RWPE1 (cell line): Measurements from ENCODE around the gene GEMIN7.
A peak's percentile ranks its signal among the peaks of the same experiment; 100 is the strongest.

Experiments
- CTCF ChIA-PET: fragments of 350-600 bp; sonication (Branson Sonifier 250); formaldehyde crosslinking; extraction: SDS; loops from one replicate; lab custom pipeline; 2021; lab: Yijun Ruan, JAX
- POLR2A ChIA-PET: fragments of 400-600 bp; formaldehyde crosslinking; extraction: SDS; loops from one replicate; lab custom pipeline; 2020; ENCODE audit warnings: antibody characterized with exemption; ENCODE audit not compliant: low non-redundant PET; lab: Yijun Ruan, JAX
- DNase-seq: peaks from one replicate; pipeline ENCODE4 v3.0.0; 2012; ENCODE audit warnings: low spot score
- H3K27ac ChIP-seq: fragments of 450-650 bp; 2 replicates; pipeline ENCODE4 v1.5.1; 2017
- TF ChIP-seq, protein P1 (sequence below): fragments of 450-650 bp; conservative IDR thresholded peaks from 2 replicates; pipeline ENCODE4 v1.5.1; 2017; ENCODE audit warnings: low read depth, mild to moderate bottlenecking

GEMIN7 gene

GRCh38 chr19:45091031-45091923 is 12.2 kb downstream of the GEMIN7 start:
- H3K27ac ChIP-seq: peak overlapping the region; percentile 93
- TF ChIP-seq, protein P1, sequence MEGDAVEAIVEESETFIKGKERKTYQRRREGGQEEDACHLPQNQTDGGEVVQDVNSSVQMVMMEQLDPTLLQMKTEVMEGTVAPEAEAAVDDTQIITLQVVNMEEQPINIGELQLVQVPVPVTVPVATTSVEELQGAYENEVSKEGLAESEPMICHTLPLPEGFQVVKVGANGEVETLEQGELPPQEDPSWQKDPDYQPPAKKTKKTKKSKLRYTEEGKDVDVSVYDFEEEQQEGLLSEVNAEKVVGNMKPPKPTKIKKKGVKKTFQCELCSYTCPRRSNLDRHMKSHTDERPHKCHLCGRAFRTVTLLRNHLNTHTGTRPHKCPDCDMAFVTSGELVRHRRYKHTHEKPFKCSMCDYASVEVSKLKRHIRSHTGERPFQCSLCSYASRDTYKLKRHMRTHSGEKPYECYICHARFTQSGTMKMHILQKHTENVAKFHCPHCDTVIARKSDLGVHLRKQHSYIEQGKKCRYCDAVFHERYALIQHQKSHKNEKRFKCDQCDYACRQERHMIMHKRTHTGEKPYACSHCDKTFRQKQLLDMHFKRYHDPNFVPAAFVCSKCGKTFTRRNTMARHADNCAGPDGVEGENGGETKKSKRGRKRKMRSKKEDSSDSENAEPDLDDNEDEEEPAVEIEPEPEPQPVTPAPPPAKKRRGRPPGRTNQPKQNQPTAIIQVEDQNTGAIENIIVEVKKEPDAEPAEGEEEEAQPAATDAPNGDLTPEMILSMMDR: no peak
- ChIA-PET POLR2A (interaction anchor here (0.6 to 0.9 kb wide), 2 partner anchors 10 to 35 kb away, joined by 4 read pairs; no protein-coding TSS in a partner anchor), CTCF (no interaction called here)
- DNase-seq: peak; percentile 96

DNA sequence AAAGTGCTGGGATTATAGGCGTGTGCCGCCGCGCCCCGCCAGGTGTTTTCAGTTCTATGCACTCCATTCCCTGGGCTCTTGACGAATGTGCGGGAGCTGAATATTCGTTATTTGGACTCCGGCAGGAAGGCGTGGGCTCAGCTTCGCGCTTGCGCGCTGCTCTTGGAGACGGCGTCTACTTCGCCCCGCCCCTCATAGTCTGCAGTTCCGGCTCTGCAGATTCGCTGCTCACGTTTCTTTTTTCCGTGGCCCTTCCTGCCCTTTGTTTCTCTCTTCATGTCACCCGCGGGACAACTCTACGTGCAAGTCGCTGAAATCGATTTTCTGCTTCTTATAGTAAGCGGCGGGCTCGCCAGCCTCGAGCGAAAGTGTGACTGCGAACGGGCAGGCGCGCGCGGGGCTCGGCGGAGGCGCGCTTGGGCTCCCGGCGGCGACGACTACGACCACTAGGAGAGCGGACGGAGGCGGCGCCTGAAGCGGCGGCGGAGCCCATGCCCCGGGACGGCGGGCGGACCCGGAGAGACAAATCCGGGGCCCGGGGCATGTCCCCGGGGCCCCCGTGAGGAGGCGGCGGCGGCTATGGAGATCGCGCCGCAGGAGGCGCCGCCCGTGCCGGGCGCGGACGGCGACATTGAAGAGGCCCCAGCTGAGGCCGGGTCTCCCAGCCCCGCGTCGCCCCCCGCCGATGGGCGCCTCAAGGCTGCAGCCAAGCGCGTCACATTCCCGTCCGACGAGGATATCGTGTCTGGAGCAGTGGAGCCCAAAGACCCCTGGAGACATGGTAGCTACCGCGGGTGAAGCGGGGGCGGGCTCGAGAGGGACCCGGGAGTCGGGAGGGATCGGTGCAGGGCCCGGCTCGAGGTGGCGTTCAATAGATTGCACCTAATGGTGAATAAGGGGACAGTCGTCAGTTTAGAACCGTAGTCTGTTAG is 14.0 kb downstream of the GEMIN7 start, which contains the start of gene PPP1R37:
Gene PPP1R37, plus strand, starts transcription at position 433 of the 932 bp plus-strand sequence. Its CDS starts 147 bp downstream, at position 580.
- ChIA-PET CTCF (interaction anchor here (0.6 to 0.7 kb wide), 4 partner anchors 9 to 75 kb away, joined by 3 to 4 read pairs (median 3); no protein-coding TSS in a partner anchor), POLR2A (interaction anchor here (0.7 to 1.1 kb wide), 4 partner anchors 38 to 260 kb away, joined by 3 to 4 read pairs (median 4); partner anchors contain the start of gene TRAPPC6A)
- TF ChIP-seq, protein P1: no peak; the same call in 1 of the 2 replicates
- peak within 1 kb of the TSS; percentile 93 for H3K27ac ChIP-seq
- DNase-seq: peak; percentile 95

- TF ChIP-seq, protein P1: no peak
- ChIA-PET CTCF (interaction anchor here (1.2 kb wide), 1 partner anchor 35 kb away, joined by 6 read pairs; no protein-coding TSS in a partner anchor), POLR2A (no interaction called here)
- peak overlapping the region; percentile 93 for H3K27ac ChIP-seq
- DNase-seq: no peak
Observed at GRCh38 chr19:45094137-45094536, 15.1 kb downstream of the GEMIN7 start.

DNA sequence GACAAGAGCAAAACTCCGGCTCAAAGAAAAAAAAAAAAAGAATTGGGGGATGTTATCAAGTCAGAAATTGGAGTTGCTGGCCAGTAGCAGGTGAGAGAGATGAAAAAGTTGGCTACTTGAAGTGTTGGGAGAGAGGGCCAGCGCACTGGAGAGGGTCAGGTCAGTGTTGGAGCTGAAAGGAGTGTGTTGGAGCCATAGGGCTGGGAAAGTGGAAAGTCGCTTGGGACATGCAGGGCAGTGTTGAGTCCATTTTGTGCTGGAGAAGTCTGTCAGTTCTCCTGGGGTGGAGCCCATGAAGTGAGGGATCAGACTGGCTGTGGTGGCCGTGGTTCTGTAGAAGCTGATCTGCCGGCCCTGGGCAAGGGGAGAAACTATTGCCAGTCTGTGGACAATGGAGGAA is 15.6 kb downstream of the GEMIN7 start:
- no peak for DNase-seq
- TF ChIP-seq, protein P1: no peak
- ChIA-PET POLR2A (no interaction called here), CTCF (interaction anchor here (0.6 to 1.2 kb wide), 2 partner anchors 35 to 41 kb away, joined by 4 to 6 read pairs; no protein-coding TSS in a partner anchor)
- peak overlapping the region; percentile 93 for H3K27ac ChIP-seq

DNA sequence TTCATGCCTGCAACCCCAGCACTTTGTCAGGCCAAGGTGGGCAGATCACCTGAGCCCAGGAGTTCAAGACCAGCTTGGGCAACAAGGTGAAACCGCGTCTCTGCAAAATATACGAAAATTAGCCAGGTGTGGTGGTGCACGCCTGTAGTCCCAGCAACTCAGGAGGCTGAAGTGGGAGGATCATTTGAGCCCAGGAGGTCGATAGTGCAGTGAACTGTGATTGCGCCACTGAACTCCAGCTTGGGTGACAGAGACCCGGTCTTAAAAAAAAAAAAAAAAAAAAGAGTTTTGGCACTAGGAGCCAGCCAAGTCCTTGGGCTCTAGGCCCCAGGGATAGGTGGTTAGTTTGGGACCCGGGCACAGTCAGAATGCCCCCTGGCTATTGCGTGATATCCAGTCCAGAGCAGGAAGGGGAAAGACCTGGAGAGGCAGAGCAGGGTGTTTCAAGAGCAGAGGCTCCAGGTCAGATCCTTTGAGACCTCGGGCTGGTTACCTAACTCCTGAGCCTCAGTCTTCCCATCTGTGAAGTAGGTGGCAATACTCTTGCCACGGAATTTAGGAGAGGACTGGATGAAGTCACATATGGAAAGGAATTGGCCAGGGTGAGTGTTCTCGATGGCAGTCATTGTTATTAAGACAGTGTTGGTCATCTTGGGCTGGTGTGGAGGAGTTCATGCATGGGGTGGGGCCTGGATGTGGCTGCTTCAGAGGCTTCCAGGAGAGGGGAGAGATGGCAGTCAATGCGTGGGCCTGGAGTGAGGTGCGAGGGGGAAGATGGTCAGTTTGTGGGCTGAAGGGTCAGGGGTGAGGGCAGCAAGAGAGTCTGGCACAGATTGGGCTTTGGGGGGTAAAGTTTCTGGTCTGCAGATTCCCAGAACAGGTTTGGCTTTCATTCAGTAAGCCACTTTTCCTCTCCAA is 16.7 kb downstream of the GEMIN7 start:
- TF ChIP-seq, protein P1: no peak
- peak overlapping the region; percentile 93 for H3K27ac ChIP-seq
- POLR2A ChIA-PET: no interaction called here

More for the DNA sequence above, 16.7 kb downstream of the GEMIN7 start:
- DNase-seq: no peak
- CTCF ChIA-PET: interaction anchor here (0.6 kb wide), 1 partner anchor 40 kb away, joined by 4 read pairs; no protein-coding TSS in a partner anchor
